Stimulated activated CD8-positive, alpha-beta memory T cell treated with anti-CD3 and anti-CD28 coated beads, Interleukin-12 subunit alpha, Interleukin-12 subunit beta, amount 100 ng/mL, for 4 hours (primary cell): Measurements from ENCODE around the gene TBC1D24.
"Not testable (repeated sequence)": the region's sequence is repeated elsewhere in the genome, so short reads cannot be mapped to it uniquely, and the experiment has no call there.

Experiments
- DNase-seq: peaks from one replicate; pipeline ENCODE4 v3.0.0-alpha.2; 2020; ENCODE audit warnings: low read depth

The TBC1D24 gene

DNA sequence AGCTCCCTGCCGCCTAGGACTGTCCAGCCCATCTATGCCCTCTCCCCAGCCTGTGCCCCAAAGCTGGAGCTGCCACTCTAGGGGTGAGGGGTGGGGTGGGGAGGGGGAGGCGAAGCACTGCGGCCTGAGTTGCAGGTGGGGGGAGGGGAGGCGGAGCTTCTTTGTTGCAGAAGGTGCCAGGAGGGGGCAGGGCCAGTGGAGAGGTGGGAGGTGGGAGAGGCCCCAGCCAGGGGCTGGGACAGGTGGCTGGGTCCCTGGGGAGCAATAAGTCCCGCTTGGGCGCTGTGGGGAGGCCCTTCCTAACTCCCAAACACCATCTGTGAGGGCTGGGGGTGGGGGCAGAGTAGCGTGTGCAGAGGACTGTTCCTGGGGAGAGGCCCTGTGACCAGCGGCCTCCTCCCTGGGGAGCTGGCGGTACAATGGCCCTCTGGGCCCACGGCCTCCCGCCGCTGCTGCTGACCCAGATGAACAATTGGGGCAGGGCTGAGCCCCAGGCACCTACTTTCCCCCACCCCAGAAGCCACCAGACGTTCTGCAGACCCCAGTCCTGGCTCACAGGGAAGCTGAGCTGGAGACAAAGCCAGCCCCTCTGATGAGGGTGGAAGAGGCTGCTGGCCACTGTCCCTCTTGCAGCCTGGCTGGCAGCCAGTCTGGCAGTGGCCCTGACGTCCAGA is 6.1 kb upstream of the TBC1D24 start:
- DNase-seq: no peak

DNA sequence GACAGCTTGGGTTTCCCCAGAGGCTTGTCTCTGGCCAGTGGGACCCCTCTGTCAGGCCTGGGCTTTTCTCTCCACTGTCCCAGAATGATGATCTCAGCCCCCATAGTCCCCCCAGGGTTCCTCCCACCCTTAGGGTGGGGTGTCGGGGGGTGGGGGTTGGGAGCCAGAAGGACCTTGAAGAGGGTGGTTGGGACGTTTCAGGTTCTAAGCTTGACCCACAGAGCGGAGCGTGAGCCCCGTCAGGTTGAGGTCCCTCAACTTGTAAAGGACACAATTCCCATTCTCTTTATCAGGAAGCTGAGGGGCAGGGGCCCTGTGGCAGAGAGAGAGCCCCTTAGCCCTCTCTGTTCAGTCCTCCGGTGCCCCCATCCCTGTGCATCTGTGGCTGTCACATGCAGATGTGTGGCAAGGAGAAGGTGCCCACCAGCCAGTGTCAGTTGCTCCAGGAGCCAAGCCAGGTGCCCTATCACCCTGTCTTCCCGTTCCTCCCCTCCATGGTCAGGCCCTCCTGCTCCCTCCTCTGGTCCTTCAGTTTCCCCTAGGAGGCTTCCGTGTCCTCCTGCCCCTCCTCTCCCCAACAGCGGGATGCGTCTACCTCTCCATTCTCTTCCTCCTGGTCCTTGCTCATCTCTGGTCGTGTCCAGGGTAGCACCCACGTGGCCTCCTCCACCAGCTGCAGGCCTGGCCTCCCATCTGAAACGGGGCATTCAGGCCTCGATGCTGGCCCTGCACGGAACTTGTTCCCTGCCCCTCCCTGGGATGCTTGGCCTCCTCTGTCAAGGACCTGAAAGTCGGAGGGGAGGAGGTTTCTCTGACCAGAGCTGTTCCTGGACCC is 5.3 kb upstream of the TBC1D24 start:
- DNase-seq: no peak

DNA sequence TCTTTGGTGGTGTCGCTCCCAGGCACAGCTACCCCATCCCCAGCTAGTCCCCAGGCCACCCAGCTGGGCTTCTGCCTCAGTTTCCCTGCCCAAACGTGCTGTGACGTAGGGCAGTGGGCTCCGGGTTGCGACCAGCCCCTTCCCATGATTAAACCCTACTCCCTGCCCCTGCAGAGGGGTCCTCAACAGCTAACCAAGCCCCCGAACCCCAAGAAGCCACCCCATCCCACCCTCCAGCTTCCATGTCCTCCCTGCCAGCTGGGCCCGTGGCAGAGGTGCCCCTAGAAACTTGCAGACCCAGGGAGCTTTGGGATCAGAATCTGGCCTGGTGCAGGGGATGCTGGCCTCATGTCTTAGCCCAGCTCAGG is 4.7 kb upstream of the TBC1D24 start:
- no peak for DNase-seq

DNA sequence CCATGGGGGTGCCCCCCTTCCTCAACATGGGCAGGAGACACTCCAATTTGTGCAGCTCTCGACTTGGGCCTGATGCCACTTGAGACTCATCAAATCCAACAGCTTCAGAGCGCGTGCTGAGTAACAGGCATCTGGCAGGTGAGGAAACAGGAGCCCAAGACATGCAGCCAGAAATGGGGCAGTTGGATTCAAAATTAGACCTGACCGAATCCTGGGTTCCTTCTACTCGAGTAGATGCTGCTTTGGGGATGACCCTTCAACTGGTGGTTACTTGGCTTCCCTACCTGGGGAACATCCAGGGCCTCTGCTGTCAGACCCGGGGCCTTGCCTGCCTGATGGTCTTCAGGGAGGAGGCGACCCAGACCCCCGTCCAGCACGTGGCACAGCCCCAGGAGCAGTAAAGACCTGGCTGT is 4.3 kb upstream of the TBC1D24 start:
- no peak for DNase-seq

DNA sequence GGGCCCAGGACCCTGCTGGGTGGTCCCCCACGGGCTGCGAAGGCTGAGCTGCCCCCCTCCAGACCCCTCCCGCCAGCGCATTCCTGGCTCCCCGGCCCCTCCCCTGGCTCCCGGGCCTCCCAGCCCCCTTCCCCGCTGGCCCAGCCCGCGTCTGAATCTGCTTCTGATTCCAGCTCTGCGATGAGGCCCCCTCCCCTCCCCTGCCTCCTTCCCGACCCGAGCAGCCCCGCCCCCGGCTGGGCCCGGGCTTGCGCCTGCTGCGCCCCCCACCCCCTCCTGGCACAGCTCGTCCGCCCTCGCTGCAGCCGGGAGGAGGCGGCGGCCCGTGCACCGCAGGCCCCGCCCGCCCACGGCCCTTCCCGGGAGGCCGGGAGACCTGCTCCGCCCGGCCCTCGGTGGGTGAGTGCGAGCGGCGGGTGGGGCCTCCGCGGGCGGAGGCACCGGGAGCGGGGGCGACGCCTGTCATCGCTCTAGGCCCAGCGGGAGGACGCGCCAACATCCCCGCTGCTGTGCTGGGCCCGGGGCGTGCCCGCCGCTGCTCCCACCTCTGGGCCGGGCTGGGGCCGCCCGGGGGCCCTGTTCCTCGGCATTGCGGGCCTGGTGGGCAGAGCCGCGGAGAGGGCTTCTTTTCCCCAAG is 3.8 kb upstream of the TBC1D24 start, which contains the start of gene NTN3:
TSS of gene NTN3 (plus strand) at position 282 of the 637 bp plus-strand sequence. CDS start 405 bp downstream, outside the sequence.
- no peak for DNase-seq

DNA sequence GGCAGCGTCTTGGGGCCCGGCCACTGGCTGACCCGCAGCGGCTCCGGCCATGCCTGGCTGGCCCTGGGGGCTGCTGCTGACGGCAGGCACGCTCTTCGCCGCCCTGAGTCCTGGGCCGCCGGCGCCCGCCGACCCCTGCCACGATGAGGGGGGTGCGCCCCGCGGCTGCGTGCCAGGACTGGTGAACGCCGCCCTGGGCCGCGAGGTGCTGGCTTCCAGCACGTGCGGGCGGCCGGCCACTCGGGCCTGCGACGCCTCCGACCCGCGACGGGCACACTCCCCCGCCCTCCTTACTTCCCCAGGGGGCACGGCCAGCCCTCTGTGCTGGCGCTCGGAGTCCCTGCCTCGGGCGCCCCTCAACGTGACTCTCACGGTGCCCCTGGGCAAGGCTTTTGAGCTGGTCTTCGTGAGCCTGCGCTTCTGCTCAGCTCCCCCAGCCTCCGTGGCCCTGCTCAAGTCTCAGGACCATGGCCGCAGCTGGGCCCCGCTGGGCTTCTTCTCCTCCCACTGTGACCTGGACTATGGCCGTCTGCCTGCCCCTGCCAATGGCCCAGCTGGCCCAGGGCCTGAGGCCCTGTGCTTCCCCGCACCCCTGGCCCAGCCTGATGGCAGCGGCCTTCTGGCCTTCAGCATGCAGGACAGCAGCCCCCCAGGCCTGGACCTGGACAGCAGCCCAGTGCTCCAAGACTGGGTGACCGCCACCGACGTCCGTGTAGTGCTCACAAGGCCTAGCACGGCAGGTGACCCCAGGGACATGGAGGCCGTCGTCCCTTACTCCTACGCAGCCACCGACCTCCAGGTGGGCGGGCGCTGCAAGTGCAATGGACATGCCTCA is 3.1 kb upstream of the TBC1D24 start:
- no peak for DNase-seq

DNA sequence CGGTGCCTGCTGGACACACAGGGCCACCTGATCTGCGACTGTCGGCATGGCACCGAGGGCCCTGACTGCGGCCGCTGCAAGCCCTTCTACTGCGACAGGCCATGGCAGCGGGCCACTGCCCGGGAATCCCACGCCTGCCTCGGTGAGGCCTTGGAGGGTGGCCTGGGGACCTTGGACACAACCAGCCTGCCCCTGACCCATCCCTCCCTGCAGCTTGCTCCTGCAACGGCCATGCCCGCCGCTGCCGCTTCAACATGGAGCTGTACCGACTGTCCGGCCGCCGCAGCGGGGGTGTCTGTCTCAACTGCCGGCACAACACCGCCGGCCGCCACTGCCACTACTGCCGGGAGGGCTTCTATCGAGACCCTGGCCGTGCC is 2.5 kb upstream of the TBC1D24 start:
- no peak for DNase-seq

DNA sequence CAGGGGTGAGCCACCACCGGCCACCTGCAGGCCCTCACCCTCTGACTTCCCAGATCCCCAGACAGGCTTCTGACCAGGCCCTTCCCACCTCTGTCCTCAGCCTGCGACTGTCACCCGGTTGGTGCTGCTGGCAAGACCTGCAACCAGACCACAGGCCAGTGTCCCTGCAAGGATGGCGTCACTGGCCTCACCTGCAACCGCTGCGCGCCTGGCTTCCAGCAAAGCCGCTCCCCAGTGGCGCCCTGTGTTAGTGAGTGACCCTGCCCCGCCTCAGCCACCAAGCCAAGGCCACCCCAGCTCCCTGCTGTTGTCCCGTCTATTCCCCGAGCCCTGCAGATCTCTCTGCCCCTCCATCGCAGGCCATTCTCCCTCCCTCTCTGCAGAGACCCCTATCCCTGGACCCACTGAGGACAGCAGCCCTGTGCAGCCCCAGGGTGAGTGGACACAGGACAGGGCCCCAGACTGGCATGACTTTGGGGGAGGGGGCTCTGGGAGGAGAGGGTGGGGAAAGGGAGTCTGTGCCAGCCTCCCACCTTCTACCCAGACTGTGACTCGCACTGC is 2.0 kb upstream of the TBC1D24 start:
- DNase-seq: no peak

DNA sequence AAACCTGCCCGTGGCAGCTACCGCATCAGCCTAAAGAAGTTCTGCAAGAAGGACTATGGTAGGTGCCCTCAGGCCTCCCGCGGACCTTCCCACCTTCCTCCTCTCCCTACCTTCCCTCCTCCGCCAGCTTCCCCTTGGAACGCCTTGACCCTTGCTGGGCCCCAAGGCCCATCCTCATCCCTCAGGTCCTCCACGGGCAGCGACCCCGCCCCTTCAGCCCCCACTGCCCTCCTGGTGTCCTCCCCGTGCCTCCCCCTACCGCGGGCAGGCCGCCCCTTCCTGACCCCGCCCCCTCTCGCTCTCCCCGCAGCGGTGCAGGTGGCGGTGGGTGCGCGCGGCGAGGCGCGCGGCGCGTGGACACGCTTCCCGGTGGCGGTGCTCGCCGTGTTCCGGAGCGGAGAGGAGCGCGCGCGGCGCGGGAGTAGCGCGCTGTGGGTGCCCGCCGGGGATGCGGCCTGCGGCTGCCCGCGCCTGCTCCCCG is 1.4 kb upstream of the TBC1D24 start:
- no peak for DNase-seq

DNA sequence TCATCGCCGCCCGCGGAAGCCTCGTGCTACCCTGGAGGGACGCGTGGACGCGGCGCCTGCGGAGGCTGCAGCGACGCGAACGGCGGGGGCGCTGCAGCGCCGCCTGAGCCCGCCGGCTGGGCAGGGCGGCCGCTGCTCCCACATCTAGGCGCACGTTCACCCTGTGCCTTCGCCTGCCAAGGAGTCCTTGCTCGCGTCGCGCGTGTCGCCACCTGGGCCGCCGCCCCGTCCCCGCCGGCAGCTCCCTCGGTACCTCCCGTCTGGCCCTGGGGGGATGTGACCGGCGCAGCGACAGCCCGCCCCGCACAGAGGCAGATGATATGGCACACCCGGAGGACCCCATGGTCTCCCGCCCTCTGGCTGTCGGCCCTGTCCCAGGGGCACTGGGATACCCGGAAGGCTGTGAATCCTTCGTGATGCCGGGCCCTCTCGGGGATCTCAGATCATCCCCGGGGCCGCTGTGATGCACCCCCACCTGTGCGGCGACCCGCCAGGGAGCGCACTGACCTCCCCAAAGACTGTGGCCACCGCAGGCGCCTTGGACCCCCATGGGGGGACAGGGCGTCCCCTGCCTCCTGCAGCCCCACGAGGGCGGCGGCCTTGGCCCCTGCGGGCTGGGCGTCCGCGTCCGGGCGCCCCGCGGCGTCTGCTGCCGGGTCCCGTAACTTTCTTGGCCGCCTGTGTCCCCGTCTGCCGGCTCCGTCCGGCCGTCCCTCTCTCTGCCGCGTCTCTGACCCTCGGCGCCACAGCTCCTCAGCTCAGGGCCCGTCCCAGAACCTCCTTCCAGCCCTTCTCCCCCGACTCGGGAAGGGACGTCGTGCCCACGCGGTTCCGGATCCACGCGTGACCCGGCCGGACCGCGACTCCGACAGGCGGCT is 689 bp upstream of the TBC1D24 start:
- peak; percentile 60 for DNase-seq

DNA sequence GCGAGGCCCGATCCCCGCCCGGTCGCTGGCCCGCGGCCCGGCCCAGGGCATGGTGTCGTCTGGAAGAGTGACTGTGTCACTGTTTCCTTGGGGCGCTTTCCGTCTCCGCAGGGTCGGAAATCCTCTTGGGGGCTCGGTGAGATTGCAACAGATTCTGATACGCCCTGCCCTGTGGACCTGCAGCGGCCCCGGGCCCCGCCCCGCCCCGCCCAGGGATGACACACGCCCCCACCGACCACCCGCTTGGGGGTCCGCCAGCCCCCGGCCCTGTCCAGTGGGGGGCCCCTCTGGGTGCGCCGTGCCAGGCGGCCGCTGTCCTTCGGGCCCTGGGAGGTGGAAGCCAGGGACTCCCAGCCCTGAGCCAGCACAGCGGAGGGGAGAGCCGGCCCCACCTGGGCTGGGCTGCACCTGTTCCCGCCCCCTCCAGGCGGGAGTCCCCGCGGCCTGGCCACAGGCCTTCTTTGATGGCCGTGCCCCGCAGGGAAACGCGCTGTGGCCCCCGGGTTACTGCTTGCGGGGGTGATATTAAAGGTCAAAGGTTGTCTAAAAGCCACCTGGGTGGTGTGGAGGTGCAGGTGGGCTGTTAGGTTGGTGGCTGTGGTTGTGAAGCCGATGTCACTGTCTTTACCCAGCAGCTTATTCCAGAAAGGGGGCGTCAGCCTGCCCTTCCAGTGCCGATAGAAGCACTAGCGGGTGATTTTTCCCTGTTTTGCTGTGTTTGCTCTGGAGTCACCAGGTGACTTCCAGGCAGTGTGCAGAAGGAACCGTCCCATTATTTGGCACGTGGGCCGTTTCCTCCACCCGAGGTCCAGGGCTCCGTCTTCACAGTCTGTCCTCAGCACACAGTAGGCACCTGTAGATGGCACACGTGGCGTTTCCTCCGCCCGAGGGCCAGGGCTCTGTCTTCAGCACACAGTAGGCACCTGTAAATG is 752 bp downstream of the TBC1D24 start:
- DNase-seq: peak; percentile 37

DNA sequence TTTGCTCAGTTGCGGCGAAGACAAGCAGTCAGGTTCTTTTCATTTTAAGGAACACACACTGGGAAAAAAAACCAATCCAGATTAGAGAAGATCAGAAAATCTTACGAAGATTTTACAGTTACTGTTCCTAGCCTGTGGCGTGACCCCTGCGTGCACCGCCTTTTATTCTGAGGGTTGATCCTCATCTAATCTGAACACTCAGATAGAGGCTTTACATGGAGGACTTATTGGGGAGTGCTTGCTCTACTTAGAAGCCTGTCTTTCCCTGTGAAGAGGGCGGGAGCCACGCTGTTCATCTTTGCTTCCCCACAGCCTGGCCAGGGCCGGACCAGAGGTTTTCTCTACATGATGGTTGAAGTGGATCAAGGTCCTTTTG is 1.4 kb downstream of the TBC1D24 start:
- no peak for DNase-seq

DNA sequence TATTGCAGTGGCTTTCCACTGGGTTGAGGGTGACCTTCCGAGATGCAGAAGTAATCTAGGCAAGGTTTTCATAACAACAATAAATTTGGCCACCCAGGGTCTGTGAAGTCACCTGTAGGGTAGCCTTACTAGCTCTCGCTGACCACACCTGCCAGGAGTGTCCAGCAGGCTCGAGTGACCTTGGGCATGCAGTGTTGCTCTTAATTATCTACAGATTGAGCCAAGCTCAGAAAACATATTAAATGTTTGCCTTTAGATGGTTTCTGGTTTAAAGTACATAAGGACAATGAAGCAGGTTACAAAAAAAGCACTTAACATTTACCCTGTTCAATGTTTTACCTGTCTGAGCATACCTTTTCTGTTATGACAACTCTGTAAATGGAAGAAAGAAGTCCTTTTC is 1.8 kb downstream of the TBC1D24 start:
- no peak for DNase-seq

DNA sequence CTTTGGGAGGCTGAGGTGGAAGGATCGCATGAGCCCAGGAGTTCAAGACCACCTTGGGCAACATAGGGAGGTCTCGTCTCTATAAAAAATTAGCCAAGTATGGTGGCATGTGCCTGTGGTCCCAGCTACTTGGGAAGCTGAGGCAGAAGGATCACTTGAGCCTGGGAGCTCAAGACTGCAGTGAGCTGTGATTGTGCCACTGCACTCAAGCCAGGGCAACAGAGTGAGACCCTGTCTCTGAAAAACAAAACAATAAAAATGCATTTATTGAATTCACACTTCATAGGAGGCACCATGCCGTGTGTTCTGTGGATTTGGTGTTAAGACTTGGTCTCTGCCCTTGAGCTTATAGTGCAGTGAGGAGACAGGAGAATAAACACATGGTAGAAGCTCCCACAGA is 2.4 kb downstream of the TBC1D24 start:
- DNase-seq: no peak

DNA sequence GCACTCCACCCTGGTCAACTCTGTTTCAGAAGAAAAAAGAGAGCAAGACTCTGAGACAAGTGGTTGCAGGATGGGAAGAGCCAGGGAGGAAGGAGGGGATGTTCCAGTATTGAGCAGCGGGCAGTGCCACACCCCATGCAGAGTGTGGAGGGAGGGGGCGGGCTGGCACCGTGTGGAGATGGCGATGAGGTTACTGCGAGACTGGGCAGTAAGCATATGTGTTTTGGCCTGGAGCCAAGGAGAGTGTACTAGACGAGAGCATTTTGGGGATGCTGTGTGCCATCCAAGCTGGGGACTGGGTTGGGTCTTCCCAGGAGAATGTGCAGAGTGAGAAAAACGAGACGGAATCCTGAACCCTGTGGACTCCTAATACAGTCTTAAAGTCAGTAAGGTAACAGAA is 3.4 kb downstream of the TBC1D24 start:
- DNase-seq: no peak

DNA sequence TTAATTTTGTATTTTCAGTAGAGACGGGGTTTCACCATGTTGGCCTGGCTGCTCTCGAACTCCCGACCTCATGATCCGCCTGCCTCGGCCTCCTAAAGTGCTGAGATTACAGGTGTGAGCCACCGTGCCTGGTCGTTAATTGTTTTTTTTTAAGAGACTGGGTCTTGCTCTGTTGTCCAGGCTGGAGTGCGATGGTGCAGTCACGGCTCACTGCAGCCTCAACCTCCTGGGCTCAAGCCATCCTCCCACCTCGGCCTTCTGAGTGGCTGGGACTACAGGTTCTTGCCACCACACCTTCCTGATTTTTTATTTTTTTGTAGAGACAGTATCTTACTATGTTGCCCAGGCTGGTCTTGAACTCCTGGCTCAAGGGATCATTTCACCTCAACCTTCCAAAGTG is 5.1 kb downstream of the TBC1D24 start:
- DNase-seq: not testable (repeated sequence)

DNA sequence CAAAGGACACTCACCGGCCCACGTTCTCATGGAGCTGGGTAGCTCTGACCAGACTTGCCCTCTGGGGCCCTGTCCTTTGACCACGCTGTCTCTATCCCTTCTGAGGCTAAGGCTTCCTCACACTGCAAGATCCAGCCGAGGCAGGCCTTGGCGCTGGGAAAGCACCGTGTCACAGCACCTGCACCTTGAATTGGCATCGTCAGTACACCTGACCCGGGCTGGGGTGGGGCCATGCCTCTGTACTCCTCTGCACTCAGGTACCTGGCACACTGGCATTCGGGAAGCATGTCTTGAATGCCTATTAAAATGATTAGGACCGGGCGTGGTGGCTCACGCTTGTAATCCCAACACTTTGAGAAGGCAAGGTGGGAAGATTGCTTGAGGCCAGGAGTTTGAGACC is 6.0 kb downstream of the TBC1D24 start:
- DNase-seq: no peak

DNA sequence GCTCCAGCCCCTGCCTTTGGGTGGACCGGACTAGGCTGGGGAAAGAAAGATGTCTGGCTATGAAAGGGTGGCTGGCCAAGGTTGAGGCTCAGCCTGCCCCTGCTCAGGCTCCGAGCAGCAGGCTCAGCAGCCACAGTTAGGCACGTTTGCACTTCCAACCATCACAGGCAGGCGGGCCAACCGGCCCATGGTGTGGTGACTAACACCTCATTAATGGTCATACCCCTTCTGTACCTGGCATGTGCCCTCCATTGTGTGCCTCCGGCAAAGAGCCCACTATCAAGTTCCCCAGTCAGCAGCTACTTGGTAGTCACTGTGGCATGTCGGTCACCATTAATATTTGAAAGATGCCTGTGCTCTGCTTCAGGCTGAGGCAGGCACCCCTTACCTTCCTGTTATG is 6.7 kb downstream of the TBC1D24 start:
- DNase-seq: no peak

DNA sequence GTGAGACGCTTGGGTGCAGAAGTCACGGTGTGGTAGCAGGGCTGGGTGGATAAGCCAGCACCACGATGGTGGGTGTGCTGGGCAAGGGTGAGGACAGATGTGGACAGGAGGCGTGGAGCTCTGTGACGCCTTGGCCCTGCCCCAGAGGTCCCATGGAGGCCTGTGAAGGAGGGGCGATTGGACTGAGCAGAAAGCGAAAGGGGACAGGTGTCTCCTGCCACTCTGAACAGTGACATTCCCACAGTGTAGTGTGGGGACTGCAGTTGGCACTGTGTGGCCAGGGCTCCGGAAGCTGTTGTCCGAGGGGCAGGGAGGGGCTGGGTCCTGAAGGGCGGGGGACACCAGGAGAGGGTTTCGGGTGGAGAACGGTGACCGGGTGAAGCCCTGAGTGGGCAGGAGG is 7.3 kb downstream of the TBC1D24 start:
- no peak for DNase-seq
